HEK293T (cell line): Measurements from ENCODE around the gene NDUFS8.

Experiments
- CTCF ChIA-PET: fragments of 350-600 bp; formaldehyde crosslinking; extraction: SDS; loops from one replicate; lab custom pipeline; 2021; ENCODE audit warnings: antibody characterized with exemption, inconsistent platforms; lab: Yijun Ruan, JAX
- POLR2A ChIA-PET: fragments of 350-600 bp; formaldehyde crosslinking; extraction: SDS; loops from one replicate; lab custom pipeline; 2020; ENCODE audit warnings: antibody characterized with exemption, inconsistent platforms; lab: Yijun Ruan, JAX
- DNase-seq: peaks from one replicate; pipeline ENCODE4 v3.0.0; 2012; ENCODE audit warnings: mixed read lengths; ENCODE audit errors: extremely low spot score
- ARNT ChIP-seq: fragments of 450-650 bp; IDR thresholded peaks from 2 replicates; pipeline ENCODE4 v1.6.1; 2017; ENCODE audit warnings: mild to moderate bottlenecking
- BHLHE40 ChIP-seq: fragments of 450-650 bp; IDR thresholded peaks from 2 replicates; pipeline ENCODE4 v1.6.1; 2016; ENCODE audit warnings: mild to moderate bottlenecking, moderate library complexity, borderline replicate concordance
- CTBP1 ChIP-seq: fragments of 450-650 bp; IDR thresholded peaks from 2 replicates; pipeline ENCODE4 v1.6.1; 2016; ENCODE audit warnings: borderline replicate concordance
- ELF4 ChIP-seq: fragments of 450-650 bp; IDR thresholded peaks from 2 replicates; pipeline ENCODE4 v1.6.1; 2017; ENCODE audit warnings: antibody characterized with exemption
- FOXA1 ChIP-seq: fragments of 450-650 bp; IDR thresholded peaks from 2 replicates; pipeline ENCODE4 v1.6.1; 2016; ENCODE audit warnings: mild to moderate bottlenecking
- FOXM1 ChIP-seq: fragments of 450-650 bp; IDR thresholded peaks from 2 replicates; pipeline ENCODE4 v1.6.1; 2017; ENCODE audit warnings: mild to moderate bottlenecking, borderline replicate concordance
- HDGF ChIP-seq: fragments of 450-650 bp; IDR thresholded peaks from 2 replicates; pipeline ENCODE4 v1.6.1; 2017; ENCODE audit warnings: antibody characterized with exemption, borderline replicate concordance
- L3MBTL2 ChIP-seq: fragments of 450-650 bp; conservative IDR thresholded peaks from 2 replicates; pipeline ENCODE4 v1.6.1; 2016; ENCODE audit warnings: mild to moderate bottlenecking
- LEF1 ChIP-seq: fragments of 450-650 bp; IDR thresholded peaks from 2 replicates; pipeline ENCODE4 v1.6.1; 2017; ENCODE audit warnings: mild to moderate bottlenecking, borderline replicate concordance
- NFRKB ChIP-seq: fragments of 450-650 bp; IDR thresholded peaks from 2 replicates; pipeline ENCODE4 v1.6.1; 2016; ENCODE audit warnings: mild to moderate bottlenecking, moderate library complexity
- SP1 ChIP-seq: fragments of 450-650 bp; IDR thresholded peaks from 2 replicates; pipeline ENCODE4 v1.6.1; 2017
- SUZ12 ChIP-seq: fragments of 450-650 bp; IDR thresholded peaks from 2 replicates; pipeline ENCODE4 v1.6.1; 2016; ENCODE audit warnings: mild to moderate bottlenecking
- TARDBP ChIP-seq: fragments of 450-650 bp; IDR thresholded peaks from 2 replicates; pipeline ENCODE4 v1.6.1; 2016
- ZNF384 ChIP-seq: fragments of 450-650 bp; IDR thresholded peaks from 2 replicates; pipeline ENCODE4 v1.6.1; 2016
- TF ChIP-seq, protein P1 (sequence below): fragments of 450-650 bp; IDR thresholded peaks from 2 replicates; pipeline ENCODE4 v1.6.1; 2016

NDUFS8 gene

GRCh38 chr11:68048681-68049508 is 18.4 kb downstream of the NDUFS8 start:
- no peak for DNase-seq
- ChIA-PET POLR2A (no interaction called here), CTCF (no interaction called here)
- TF ChIP-seq SP1 (no peak), SUZ12 (no peak), ZNF384 (no peak), LEF1 (no peak), NFRKB (no peak), FOXA1 (no peak)

GRCh38 chr11:68049509-68050370 is 19.3 kb downstream of the NDUFS8 start:
- no peak for TF ChIP-seq ELF4
- TF ChIP-seq HDGF: no peak
- TF ChIP-seq LEF1: no peak
- no peak for TF ChIP-seq CTBP1
- TF ChIP-seq SP1: no peak
- no peak for TF ChIP-seq FOXM1
- TF ChIP-seq L3MBTL2: no peak
- POLR2A ChIA-PET: no interaction called here
- DNase-seq: no peak
- CTCF ChIA-PET: no interaction called here

GRCh38 chr11:68050371-68050841 is 19.9 kb downstream of the NDUFS8 start:
- ChIA-PET CTCF (no interaction called here), POLR2A (no interaction called here)
- no peak for TF ChIP-seq HDGF
- TF ChIP-seq, protein P1, sequence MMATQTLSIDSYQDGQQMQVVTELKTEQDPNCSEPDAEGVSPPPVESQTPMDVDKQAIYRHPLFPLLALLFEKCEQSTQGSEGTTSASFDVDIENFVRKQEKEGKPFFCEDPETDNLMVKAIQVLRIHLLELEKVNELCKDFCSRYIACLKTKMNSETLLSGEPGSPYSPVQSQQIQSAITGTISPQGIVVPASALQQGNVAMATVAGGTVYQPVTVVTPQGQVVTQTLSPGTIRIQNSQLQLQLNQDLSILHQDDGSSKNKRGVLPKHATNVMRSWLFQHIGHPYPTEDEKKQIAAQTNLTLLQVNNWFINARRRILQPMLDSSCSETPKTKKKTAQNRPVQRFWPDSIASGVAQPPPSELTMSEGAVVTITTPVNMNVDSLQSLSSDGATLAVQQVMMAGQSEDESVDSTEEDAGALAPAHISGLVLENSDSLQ: no peak
- TF ChIP-seq LEF1: no peak
- no peak for TF ChIP-seq ZNF384
- no peak for TF ChIP-seq ARNT
- TF ChIP-seq FOXA1: no peak
- no peak for TF ChIP-seq TARDBP
- TF ChIP-seq L3MBTL2: no peak
- no peak for TF ChIP-seq SUZ12
- no peak for DNase-seq

DNA sequence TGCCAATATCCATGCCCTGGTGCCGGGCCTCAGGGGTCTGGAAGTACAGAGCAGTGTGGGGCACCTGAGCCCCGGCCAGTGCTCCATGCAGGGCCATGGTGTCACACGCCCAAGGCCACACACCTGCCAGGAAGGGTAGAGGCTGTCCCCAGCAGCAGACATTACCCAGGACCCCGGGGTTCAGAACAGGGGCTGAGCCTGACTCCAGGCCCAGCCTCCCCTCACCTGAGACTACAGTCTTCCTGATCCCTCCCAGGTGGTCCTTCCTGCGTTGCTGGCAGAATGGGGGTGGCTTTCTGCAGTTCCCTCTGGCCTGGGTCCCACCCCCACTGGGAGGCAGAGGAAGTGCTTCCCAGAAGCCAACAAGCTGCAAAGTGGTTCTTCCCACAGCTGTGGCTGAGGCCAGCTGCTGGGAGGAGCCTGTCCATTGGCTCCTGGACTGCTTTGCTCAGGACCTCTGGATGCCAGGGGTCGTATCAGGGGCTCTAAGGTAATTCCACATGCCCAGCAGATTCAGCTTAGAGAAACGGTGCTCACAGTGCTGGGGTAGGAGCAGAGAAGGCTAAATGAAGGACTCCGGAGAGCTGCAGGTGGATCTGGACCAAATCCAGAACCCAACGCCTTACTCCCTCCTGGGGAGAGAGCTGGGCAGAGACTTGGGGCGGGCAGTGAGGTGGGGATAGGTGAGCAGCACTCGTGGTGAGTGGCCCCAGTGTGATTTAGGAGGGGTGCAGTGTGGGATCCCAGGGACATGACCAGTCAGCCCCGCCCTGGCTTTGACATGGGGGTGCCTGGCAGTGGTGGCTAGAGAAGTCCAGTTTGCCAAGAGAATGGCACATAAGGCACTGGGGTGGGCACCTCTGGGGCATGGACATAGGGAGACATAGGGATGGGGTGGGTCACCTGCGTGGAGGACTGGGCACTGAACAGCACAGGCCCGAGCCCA is 21.0 kb downstream of the NDUFS8 start:
- no peak for DNase-seq
- POLR2A ChIA-PET: no interaction called here
- CTCF ChIA-PET: no interaction called here
- TF ChIP-seq FOXA1: no peak
- no peak for TF ChIP-seq ELF4
- TF ChIP-seq SUZ12: no peak
- TF ChIP-seq SP1: no peak
- TF ChIP-seq NFRKB: no peak
- TF ChIP-seq CTBP1: no peak
- TF ChIP-seq, protein P1: no peak
- TF ChIP-seq FOXM1: no peak
- TF ChIP-seq L3MBTL2: no peak

- POLR2A ChIA-PET: interaction anchor here (1.4 to 1.5 kb wide), 2 partner anchors 9 to 15 kb away, joined by 4 to 5 read pairs; no protein-coding TSS in a partner anchor
These were observed 21.8 kb downstream of the NDUFS8 start for GRCh38 chr11:68052137-68052873.

More at GRCh38 chr11:68052137-68052873, 21.8 kb downstream of the NDUFS8 start:
- no peak for TF ChIP-seq FOXM1
- TF ChIP-seq L3MBTL2: no peak
- no peak for TF ChIP-seq ELF4
- TF ChIP-seq LEF1: no peak
- TF ChIP-seq BHLHE40: no peak
- TF ChIP-seq ZNF384: no peak
- TF ChIP-seq, protein P1: no peak
- TF ChIP-seq CTBP1: no peak
- CTCF ChIA-PET: no interaction called here
- DNase-seq: no peak
